HG02885 (cell line): ENCODE measurements around the gene ACRBP.

Source experiments
- ATAC-seq: cut with Tn5 transposase; IDR thresholded peaks from one replicate; pipeline ENCODE4 v1.9.1; 2021; ENCODE audit warnings: mild to moderate bottlenecking; ENCODE audit not compliant: unreplicated experiment, poor library complexity

The ACRBP gene

DNA sequence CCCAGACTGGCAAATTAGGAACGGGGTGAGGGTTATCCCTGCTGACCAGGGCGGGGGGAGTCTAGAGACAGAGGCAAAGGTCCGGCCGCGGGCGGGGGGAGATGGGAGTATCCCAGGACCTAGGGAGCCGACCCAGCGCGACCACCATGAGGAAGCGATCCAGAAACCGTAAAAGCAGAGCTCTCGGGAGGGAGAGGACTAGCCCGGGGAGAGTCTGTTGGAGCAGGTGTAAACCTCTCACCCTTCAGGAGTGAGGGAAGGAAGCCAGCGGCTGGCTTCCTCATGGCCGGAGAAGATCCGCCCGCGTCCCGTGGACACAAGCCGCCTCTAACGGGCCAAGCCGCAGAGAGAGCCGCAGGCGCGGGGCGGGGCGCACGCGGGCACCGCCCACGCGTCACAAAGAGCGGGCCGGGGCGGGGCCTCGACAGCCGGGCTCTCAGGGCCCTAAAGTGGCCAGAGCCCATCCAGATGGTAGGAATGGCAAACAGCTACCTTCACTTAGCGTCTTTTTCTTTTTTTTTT, at the start of gene ACRBP:
Gene ACRBP (minus strand): TSS at position 350 of the 522 bp plus-strand sequence. CDS start 66 bp downstream, at position 284.
- peak; percentile 48 for ATAC-seq

GRCh38 chr12:6695313-6696045, 48.2 kb upstream of the ACRBP start:
- ATAC-seq: no peak

- ATAC-seq: no peak
These were observed 47.5 kb upstream of the ACRBP start for GRCh38 chr12:6694701-6695100.

GRCh38 chr12:6693832-6694355, 46.7 kb upstream of the ACRBP start:
- ATAC-seq: no peak

- no peak for ATAC-seq
These were observed 45.7 kb upstream of the ACRBP start for GRCh38 chr12:6692888-6693287.

DNA sequence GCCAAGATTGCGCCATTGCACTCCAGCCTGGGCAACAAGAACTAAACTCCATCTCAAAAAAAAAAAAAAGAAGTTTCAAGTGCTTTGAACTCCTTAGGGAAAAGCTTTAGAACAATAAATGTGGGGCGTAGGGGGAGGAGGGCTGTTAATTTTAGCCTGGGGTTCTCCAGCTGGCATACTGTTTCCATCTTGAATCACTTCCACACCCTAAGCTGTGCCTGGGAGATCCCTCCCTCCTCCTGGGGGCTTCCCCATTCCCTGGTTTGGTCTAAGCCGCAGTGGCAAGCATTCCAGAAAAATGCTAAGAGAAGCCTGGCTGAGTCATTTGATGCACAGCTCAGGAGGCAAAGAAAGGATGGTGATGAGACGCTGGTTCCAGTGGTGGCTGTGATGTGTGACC, 44.2 kb upstream of the ACRBP start:
- no peak for ATAC-seq

GRCh38 chr12:6688999-6689882, 42.0 kb upstream of the ACRBP start, which contains the start of gene ZNF384:
Gene ZNF384 (minus strand): TSS chr12:6689375. CDS start chr12:6679520, 9,855 bp downstream.
- peak; percentile 90 for ATAC-seq

DNA sequence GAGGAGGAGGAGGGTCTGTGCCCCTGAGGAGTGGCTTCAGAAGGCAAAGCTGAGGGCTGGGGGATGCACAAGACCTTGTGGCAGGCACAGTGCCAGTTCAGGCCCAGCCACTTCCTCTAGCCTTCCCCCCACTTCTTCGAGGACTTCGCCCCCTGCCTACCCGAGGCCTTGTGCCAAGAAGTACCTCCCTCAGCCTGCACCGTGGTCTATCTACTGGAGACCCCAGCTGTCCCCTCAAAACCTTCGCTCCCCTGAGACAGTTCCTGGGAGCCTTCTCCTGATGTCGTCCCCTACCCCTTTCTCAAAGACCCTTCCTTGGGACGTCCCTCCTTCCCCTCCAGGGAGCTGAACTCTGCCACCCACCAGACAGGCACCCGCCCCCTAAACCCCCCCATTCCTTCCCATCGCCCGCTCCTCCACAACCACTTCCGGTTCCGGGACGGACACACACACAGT, 41.3 kb upstream of the ACRBP start:
- no peak for ATAC-seq

DNA sequence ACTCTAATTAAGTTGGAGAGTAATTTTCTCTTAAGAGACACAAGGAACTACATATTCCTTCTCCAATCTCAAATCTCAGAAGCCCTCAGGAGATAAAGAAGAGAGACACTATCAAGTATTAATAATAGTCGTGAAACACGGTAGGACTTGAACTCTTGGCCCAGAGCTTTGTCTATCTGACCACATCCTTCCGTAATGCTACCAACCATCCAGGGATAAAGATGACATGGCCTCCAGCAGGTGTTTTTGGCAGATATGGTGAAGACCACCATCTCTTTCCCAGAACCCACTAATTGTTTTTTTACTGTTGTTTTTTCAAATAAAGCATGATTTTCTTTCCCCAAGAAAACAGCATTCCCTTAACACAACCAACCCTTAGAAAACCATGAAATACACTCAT, 38.6 kb upstream of the ACRBP start:
- ATAC-seq: no peak

- ATAC-seq: no peak
These were observed 37.4 kb upstream of the ACRBP start for GRCh38 chr12:6684609-6685008.

GRCh38 chr12:6676962-6677361, 29.7 kb upstream of the ACRBP start:
- ATAC-seq: no peak

DNA sequence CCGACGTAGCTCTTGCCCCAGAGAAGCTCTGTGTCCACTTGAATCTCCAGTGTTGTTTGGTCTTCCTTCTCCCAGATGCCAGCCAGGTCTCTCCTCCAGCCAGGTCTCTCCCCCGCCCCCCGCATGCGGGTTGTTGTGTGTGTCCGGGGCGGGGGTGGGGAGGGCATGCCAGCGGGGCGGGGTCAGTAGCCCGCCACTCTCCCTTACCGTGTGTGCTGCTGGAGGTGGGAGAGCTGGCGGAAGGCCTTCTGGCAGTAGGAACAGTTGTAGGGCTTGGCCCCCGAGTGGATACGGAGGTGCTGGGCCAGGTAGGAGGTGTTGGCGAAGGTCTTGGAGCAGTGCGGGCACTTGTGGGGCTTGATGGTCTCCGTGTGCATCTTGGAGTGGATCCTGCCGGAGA, 24.9 kb upstream of the ACRBP start:
- no peak for ATAC-seq

GRCh38 chr12:6667559-6668210, 20.5 kb upstream of the ACRBP start:
- ATAC-seq: no peak

DNA sequence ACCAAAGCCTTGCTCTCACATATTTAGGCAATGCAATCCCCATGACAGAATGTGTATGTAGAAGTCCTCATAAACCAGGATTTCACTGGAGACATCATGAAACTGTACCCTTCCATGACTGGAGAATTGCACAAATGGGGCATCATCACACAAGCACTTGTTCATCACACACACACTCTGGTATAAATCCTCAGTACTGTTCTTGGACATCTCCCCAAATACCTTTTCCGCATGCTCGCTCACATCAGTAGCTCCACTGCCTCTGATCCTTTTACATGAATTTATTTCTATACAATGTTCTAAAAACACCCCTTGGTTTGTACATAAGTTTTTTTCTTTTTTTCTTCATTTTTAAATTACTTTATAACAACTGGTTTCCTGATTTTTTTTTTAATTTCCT, 19.0 kb upstream of the ACRBP start:
- no peak for ATAC-seq

GRCh38 chr12:6664902-6665301, 17.7 kb upstream of the ACRBP start:
- no peak for ATAC-seq

GRCh38 chr12:6662906-6663742, 15.9 kb upstream of the ACRBP start, which contains the start of gene ING4:
Gene ING4 (minus strand): TSS chr12:6663119. CDS start chr12:6663101, 18 bp downstream.
- ATAC-seq: peak; percentile 98

DNA sequence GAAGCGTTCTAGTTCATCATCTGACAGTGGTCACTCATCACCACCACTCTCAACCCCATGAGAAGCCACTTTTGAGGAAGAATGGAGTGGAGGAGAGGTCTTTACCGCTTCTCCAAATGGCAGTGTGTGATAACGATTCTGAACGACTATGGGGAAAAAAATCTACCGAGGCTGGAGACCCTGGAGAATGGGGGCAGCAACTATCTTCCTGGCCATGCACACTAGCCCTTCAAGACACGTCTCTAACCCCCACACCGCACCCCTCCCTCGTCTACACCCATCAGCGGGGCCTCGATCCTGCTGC, 15.3 kb upstream of the ACRBP start:
- ATAC-seq: no peak

GRCh38 chr12:6653987-6654386, 6.8 kb upstream of the ACRBP start:
- no peak for ATAC-seq

GRCh38 chr12:6653342-6653741, 6.1 kb upstream of the ACRBP start:
- ATAC-seq: no peak

GRCh38 chr12:6652391-6652790, 5.2 kb upstream of the ACRBP start:
- no peak for ATAC-seq
